BJ (cell line): Measurements from ENCODE around the gene LCA5. TPM values are rescaled to one million over a fixed set of nuclear protein-coding genes. Genes with fewer than 3 reads are reported as not detected.
"Not testable (repeated sequence)": the region's sequence is repeated elsewhere in the genome, so short reads cannot be mapped to it uniquely, and the experiment has no call there.

ENCODE experiments used
- CTCF ChIA-PET: fragments of 350-600 bp; formaldehyde crosslinking; extraction: SDS; loops from one replicate; lab custom pipeline; 2021; ENCODE audit warnings: antibody characterized with exemption, inconsistent platforms; lab: Yijun Ruan, JAX
- POLR2A ChIA-PET: fragments of 300-600 bp; sonication (Branson Sonifier 250); formaldehyde crosslinking; extraction: SDS; loops from one replicate; lab custom pipeline; 2021; ENCODE audit warnings: antibody characterized with exemption; lab: Charles Lee
- DNase-seq: peaks from one replicate; pipeline ENCODE4 v3.0.0-alpha.2; 2011; ENCODE audit warnings: low read depth
- H3K27me3 ChIP-seq: 2 replicates; pipeline ENCODE4 v1.6.0; 2011; ENCODE audit warnings: low read length; ENCODE audit not compliant: control insufficient read depth, insufficient read depth
- H3K36me3 ChIP-seq: 2 replicates; pipeline ENCODE4 v1.5.1; 2011; ENCODE audit warnings: low read length; ENCODE audit not compliant: control insufficient read depth, insufficient read depth
- H3K4me3 ChIP-seq: 2 replicates; pipeline ENCODE4 v1.5.1; 2011; ENCODE audit warnings: low read depth, mild to moderate bottlenecking, control low read depth, low read length
- polyA plus RNA-seq: library from polyadenylated mRNA; depleted of rRNA; stranded (reverse); fragments of >200 nt; gene quantifications from 2 replicates; pipeline ENCODE4 v1.2.3, GENCODE V29; 2011
- TF ChIP-seq, protein P1 (sequence below): IDR thresholded peaks from 2 replicates; pipeline ENCODE4 v1.5.1; 2011; ENCODE audit warnings: low read depth, mild to moderate bottlenecking, control low read depth, inconsistent platforms, low read length, moderate library complexity; ENCODE audit not compliant: insufficient read depth

LCA5 gene
- polyA plus RNA-seq, 1 experiment = 0.94 TPM

DNA sequence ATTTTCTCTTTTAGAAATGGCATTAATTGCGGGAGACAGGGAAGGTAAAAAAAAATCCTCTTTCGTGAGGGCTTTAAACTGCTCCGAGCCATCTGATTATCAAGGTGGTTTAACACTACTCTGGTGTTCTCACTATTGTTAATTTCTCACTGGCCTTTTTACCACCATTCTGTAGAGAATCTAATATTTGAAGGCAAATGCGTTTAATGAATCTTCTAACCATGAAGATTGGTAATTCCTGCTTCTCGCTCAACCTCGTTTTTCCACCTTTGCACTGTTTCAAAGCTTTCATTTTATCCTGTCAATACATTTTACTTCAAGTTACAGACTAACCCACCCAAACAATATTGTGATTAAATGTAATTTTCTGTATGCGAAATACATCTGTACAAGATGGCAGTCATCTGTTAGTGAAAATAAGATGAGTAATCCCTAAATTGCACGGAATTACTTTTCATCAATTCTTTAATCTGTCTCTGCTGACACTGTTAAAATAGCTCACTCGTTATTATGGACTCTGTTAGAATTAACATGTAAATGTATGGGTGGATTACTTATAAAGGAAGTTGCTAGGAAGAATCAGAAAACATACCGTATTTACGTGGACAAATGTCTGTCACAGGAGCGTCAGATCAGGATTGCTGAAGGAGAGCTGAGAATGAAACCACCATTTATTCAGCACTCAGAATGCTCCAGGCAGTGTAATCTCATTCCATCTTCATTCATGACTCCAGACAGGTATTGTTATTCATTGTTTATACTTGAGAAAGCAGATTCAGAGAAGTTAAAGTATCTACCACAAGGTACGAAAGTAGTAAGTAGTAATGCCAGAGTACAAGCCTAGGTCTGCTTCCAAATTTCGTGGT lies 1.1 kb upstream of the LCA5 start:
- no peak for DNase-seq
- TF ChIP-seq, protein P1, sequence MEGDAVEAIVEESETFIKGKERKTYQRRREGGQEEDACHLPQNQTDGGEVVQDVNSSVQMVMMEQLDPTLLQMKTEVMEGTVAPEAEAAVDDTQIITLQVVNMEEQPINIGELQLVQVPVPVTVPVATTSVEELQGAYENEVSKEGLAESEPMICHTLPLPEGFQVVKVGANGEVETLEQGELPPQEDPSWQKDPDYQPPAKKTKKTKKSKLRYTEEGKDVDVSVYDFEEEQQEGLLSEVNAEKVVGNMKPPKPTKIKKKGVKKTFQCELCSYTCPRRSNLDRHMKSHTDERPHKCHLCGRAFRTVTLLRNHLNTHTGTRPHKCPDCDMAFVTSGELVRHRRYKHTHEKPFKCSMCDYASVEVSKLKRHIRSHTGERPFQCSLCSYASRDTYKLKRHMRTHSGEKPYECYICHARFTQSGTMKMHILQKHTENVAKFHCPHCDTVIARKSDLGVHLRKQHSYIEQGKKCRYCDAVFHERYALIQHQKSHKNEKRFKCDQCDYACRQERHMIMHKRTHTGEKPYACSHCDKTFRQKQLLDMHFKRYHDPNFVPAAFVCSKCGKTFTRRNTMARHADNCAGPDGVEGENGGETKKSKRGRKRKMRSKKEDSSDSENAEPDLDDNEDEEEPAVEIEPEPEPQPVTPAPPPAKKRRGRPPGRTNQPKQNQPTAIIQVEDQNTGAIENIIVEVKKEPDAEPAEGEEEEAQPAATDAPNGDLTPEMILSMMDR = no peak
- Histone ChIP-seq H3K4me3 (peak overlapping the region; percentile 83), H3K27me3 (no peaks in the 10 kb centered on the region), H3K36me3 (no peaks in the 10 kb centered on the region)
- ChIA-PET CTCF (no interaction called here), POLR2A (no interaction called here)

DNA sequence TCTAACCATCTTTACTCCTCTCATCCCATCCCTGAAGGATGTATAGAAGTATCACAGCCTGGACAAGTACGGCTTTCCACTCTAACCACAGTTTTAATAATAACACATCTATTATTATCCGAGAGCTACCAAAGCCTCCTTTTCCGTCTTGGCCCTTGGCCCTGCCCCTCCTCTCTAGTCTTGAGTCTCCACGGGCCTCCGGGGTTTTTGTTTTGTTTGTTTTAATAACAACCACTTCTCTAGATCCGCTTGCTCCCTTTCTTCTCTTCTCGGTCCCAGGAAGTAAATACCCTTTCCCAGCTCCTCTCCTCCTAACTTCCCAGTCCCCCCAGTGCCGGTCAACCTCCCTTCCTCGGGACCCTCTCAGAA lies 661 bp downstream of the LCA5 start:
- ChIA-PET CTCF (interaction anchor here (0.6 to 1.1 kb wide), 3 partner anchors 14 to 64 kb away, joined by 3 to 4 read pairs (median 3); no protein-coding TSS in a partner anchor), POLR2A (no interaction called here)
- Histone ChIP-seq H3K27me3 (no peaks in the 10 kb centered on the region), H3K4me3 (peak overlapping the region; percentile 83), H3K36me3 (no peaks in the 10 kb centered on the region)
- TF ChIP-seq, protein P1 = no peak
- no peak for DNase-seq

GRCh38 chr6:79529567-79529966 lies 7.7 kb downstream of the LCA5 start:
- DNase-seq, H3K27me3 ChIP-seq, H3K4me3 ChIP-seq, H3K36me3 ChIP-seq, POLR2A ChIA-PET: not testable (repeated sequence)
- CTCF ChIA-PET = interaction anchor here (0.5 kb wide), 1 partner anchor 457 kb away, joined by 6 read pairs; no protein-coding TSS in a partner anchor

- CTCF ChIA-PET = no interaction called here
- TF ChIP-seq, protein P1 = no peak
Measured at GRCh38 chr6:79526897-79527296, 10.3 kb downstream of the LCA5 start.

DNA sequence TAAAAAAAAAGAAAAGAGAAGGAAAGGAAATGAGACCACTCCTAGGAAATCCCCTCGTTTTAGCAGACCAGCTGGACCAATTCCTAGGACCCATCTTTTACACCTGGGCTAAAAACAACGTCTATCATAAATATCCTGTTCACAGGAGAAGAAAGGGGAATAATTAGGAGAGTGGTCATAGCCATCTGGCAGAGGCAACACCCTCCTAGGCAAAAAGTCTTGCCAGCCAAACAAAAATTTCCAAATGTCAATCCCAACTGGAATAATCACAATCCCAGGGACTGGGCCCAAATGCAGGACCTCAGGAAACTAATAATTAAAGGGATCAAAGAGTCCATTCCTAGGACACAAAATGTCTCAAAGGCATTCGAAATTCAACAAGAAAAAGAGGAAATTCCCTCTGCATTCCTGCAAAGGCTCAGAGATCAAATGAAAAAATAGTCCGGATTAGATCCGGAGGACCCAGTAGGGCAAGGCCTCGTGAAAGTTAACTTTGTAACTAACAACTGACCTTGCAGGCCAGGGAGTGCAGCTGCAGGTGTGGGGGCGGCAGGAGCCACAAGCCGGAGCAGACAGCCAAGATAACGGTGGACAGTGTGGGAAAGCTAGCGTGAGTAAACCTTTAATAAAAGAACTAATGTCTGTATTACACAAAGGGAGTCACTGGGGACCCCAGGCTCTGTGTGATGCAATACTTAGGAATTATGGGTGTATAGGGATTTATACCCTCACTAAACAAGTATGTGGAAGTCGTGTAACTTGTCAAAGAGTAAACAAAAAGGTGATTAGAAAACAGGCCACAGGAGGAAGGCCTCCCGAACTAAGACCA lies 11.7 kb downstream of the LCA5 start:
- no peak overlapping the region for H3K4me3 ChIP-seq
- ChIA-PET POLR2A (no interaction called here), CTCF (no interaction called here)
- H3K36me3 ChIP-seq = no peaks in the 10 kb centered on the region
- no peaks in the 10 kb centered on the region for H3K27me3 ChIP-seq
- no peak for DNase-seq
- TF ChIP-seq, protein P1 = no peak

More at GRCh38 chr6:79526897-79527296, 10.3 kb downstream of the LCA5 start:
- POLR2A ChIA-PET = no interaction called here
- Histone ChIP-seq H3K36me3 (no peaks in the 10 kb centered on the region), H3K27me3 (no peaks in the 10 kb centered on the region), H3K4me3 (no peak overlapping the region)
- no peak for DNase-seq
